H9 (cell line): ENCODE measurements around the gene RNF130. TPM values are rescaled to one million over a fixed set of nuclear protein-coding genes. Genes with fewer than 3 reads are reported as not detected.
A peak's percentile ranks its signal among the peaks of the same experiment; 100 is the strongest.

ENCODE experiments used
- DNase-seq: peaks from one replicate; pipeline ENCODE4 v3.0.0-alpha.2; 2017
- H2AFZ ChIP-seq: one replicate; pipeline ENCODE4 v1.6.1; 2013; ENCODE audit warnings: mild to moderate bottlenecking, low read length, control low read depth, moderate library complexity
- H2AK5ac ChIP-seq: 2 replicates; pipeline ENCODE4 v1.6.1; 2013; ENCODE audit warnings: low read length, control low read depth, mixed read lengths; ENCODE audit not compliant: insufficient read length
- H2BK120ac ChIP-seq: one replicate; pipeline ENCODE4 v1.6.1; 2013; ENCODE audit warnings: low read depth, mild to moderate bottlenecking, low read length, control low read depth, inconsistent platforms; ENCODE audit not compliant: poor library complexity, severe bottlenecking
- H2BK12ac ChIP-seq: 2 replicates; pipeline ENCODE4 v1.6.1; 2013; ENCODE audit warnings: low read length, control low read depth, mixed read lengths, low read depth; ENCODE audit not compliant: insufficient read length
- H2BK15ac ChIP-seq: 2 replicates; pipeline ENCODE4 v1.6.1; 2013; ENCODE audit warnings: low read depth, low read length, control low read depth
- H2BK20ac ChIP-seq: one replicate; pipeline ENCODE4 v1.6.1; 2013; ENCODE audit warnings: low read depth, mild to moderate bottlenecking, low read length, control low read depth, inconsistent platforms; ENCODE audit not compliant: poor library complexity, severe bottlenecking
- H2BK5ac ChIP-seq: 2 replicates; pipeline ENCODE4 v1.6.1; 2013; ENCODE audit warnings: low read length, control low read depth, mixed read lengths; ENCODE audit not compliant: insufficient read length
- H3K14ac ChIP-seq: 2 replicates; pipeline ENCODE4 v1.6.1; 2013; ENCODE audit warnings: low read length, control low read depth; ENCODE audit not compliant: insufficient read depth
- H3K18ac ChIP-seq: 2 replicates; pipeline ENCODE4 v1.6.1; 2013; ENCODE audit warnings: low read depth, mild to moderate bottlenecking, mixed read lengths, low read length, control low read depth; ENCODE audit not compliant: insufficient read length
- H3K23ac ChIP-seq: 2 replicates; pipeline ENCODE4 v1.6.1; 2013; ENCODE audit warnings: low read length, control low read depth, mixed read lengths, low read depth; ENCODE audit not compliant: insufficient read length
- H3K23me2 ChIP-seq: 2 replicates; pipeline ENCODE4 v1.6.1; 2013; ENCODE audit warnings: low read depth, mild to moderate bottlenecking, mixed read lengths, low read length, control low read depth; ENCODE audit not compliant: insufficient read length, poor library complexity, severe bottlenecking
- H3K27ac ChIP-seq: 2 replicates; pipeline ENCODE4 v1.5.1; 2013; ENCODE audit warnings: low read length, control low read depth, mixed read lengths, low read depth; ENCODE audit not compliant: insufficient read length
- H3K27me3 ChIP-seq: 2 replicates; pipeline ENCODE4 v1.6.1; 2013; ENCODE audit warnings: low read length, control low read depth, inconsistent platforms; ENCODE audit not compliant: insufficient read depth
- H3K4ac ChIP-seq: 2 replicates; pipeline ENCODE4 v1.6.1; 2013; ENCODE audit warnings: low read depth, mild to moderate bottlenecking, control low read depth, inconsistent platforms, low read length, moderate library complexity
- H3K4me1 ChIP-seq: 2 replicates; pipeline ENCODE4 v1.6.1; 2013; ENCODE audit warnings: low read length, control low read depth, inconsistent platforms; ENCODE audit not compliant: insufficient read depth
- H3K4me2 ChIP-seq: 2 replicates; pipeline ENCODE4 v1.6.1; 2013; ENCODE audit warnings: low read length, control low read depth, mixed read lengths; ENCODE audit not compliant: insufficient read length, insufficient read depth
- H3K56ac ChIP-seq: 2 replicates; pipeline ENCODE4 v1.6.1; 2013; ENCODE audit warnings: low read depth, mild to moderate bottlenecking, mixed read lengths, low read length, control low read depth; ENCODE audit not compliant: insufficient read length
- H3K79me1 ChIP-seq: 2 replicates; pipeline ENCODE4 v1.6.1; 2013; ENCODE audit warnings: low read depth, mild to moderate bottlenecking, moderate library complexity, low read length, control low read depth, inconsistent platforms; ENCODE audit not compliant: insufficient read depth, poor library complexity, severe bottlenecking
- H3K79me2 ChIP-seq: 2 replicates; pipeline ENCODE4 v1.6.1; 2013; ENCODE audit warnings: low read length, control low read depth, inconsistent platforms; ENCODE audit not compliant: insufficient read depth
- H3K9ac ChIP-seq: 2 replicates; pipeline ENCODE4 v1.6.1; 2013; ENCODE audit warnings: low read length, control low read depth, mixed read lengths; ENCODE audit not compliant: insufficient read length; ENCODE audit errors: extremely low read depth
- H3K9me3 ChIP-seq: one replicate; pipeline ENCODE4 v1.6.1; 2013; ENCODE audit warnings: low read depth, low read length, inconsistent platforms; ENCODE audit not compliant: control insufficient read depth
- H3T11ph ChIP-seq: one replicate; pipeline ENCODE4 v1.6.1; 2013; ENCODE audit warnings: mild to moderate bottlenecking, low read length, control low read depth, inconsistent platforms
- H4K20me1 ChIP-seq: one replicate; pipeline ENCODE4 v1.6.1; 2013; ENCODE audit not compliant: control insufficient read depth, insufficient read length, insufficient read depth
- H4K5ac ChIP-seq: 2 replicates; pipeline ENCODE4 v1.6.1; 2013; ENCODE audit warnings: low read depth, mild to moderate bottlenecking, mixed read lengths, low read length, control low read depth; ENCODE audit not compliant: insufficient read length
- H4K8ac ChIP-seq: replicated peaks from 2 replicates; pipeline ENCODE4 v1.6.1; 2013; ENCODE audit warnings: low read length, control low read depth, mixed read lengths, low read depth; ENCODE audit not compliant: insufficient read length
- H4K91ac ChIP-seq: 2 replicates; pipeline ENCODE4 v1.6.1; 2013; ENCODE audit warnings: low read depth, mild to moderate bottlenecking, moderate library complexity, mixed read lengths, low read length, control low read depth; ENCODE audit not compliant: insufficient read length
- H3K27ac Mint-ChIP-seq, 3 experiments: 2 replicates in 2 of 3; 3 replicates in 1 of 3; pipeline ENCODE4 v1.8.0; 2020 to 2021; ENCODE audit warnings: mixed read lengths in 3 of 3, mild to moderate bottlenecking in 1 of 3, moderate library complexity in 1 of 3
- H3K27me3 Mint-ChIP-seq: 2 replicates; pipeline ENCODE4 v1.8.0; 2021; ENCODE audit warnings: low read depth, mild to moderate bottlenecking, moderate library complexity, mixed read lengths
- H3K36me3 Mint-ChIP-seq, 3 experiments: 2 replicates in 2 of 3; 3 replicates in 1 of 3; pipeline ENCODE4 v1.8.0; 2020 to 2021; ENCODE audit warnings: low read depth in 3 of 3, mixed read lengths in 3 of 3; ENCODE audit not compliant: insufficient read depth in 1 of 3
- H3K4me1 Mint-ChIP-seq, 2 experiments: 2 replicates each; pipeline ENCODE4 v1.8.0; 2020; ENCODE audit warnings: mixed read lengths in 2 of 2
- H3K4me3 Mint-ChIP-seq, 2 experiments: 2 replicates in 1 of 2; 3 replicates in 1 of 2; pipeline ENCODE4 v1.8.0; 2020 to 2021; ENCODE audit warnings: mild to moderate bottlenecking in 2 of 2, mixed read lengths in 2 of 2, moderate library complexity in 1 of 2
- H3K9me3 Mint-ChIP-seq, 2 experiments: 2 replicates in 1 of 2; 3 replicates in 1 of 2; pipeline ENCODE4 v1.8.0; 2020; ENCODE audit warnings: mild to moderate bottlenecking in 2 of 2, mixed read lengths in 2 of 2, moderate library complexity in 1 of 2
- CTCF ChIP-seq: fragments of 200-600 bp; sonication (generic); conservative IDR thresholded peaks from 3 replicates; pipeline ENCODE4 v1.8.0; 2021; ENCODE audit warnings: antibody characterized with exemption, mild to moderate bottlenecking
- WGBS: extraction: QIAGEN DNeasy Blood & Tissue Kit; methylation state at CpG from one replicate; pipeline ENCODE4 v1.1.7; 2013; ENCODE audit warnings: missing lambda C conversion rate, low lambda C conversion rate, mixed read lengths; ENCODE audit not compliant: insufficient read length; ENCODE audit errors: extremely low coverage; 5-methylcytosine and 5-hydroxymethylcytosine counted together
- total RNA-seq: library from RNA; stranded (reverse); gene quantifications from 2 replicates; pipeline ENCODE4 v1.2.1, GENCODE V29; 2021

Gene RNF130
- total RNA-seq, 1 experiment from 2014 or later, result 80.0 TPM

GRCh38 chr5:180084638-180085561 lies 13.3 kb upstream of the RNF130 start:
- Histone ChIP-seq H4K5ac (no peak overlapping the region), H4K91ac (no peak overlapping the region), H4K8ac (no peak overlapping the region), H4K20me1 (no peaks in the 10 kb centered on the region), H2BK12ac (peak overlapping the region; percentile 89), H2AFZ (no peak overlapping the region), H3K9ac (no peak overlapping the region), H2AK5ac (no peak overlapping the region), H2BK15ac (no peak overlapping the region), H3K4me1 (peaks cover 17% of the 10 kb centered on the region; the same call in 1 of the 2 replicates), H3K14ac (peak overlapping the region; percentile 74), H3K18ac (peak overlapping the region; percentile 66), H3K4me2 (no peak overlapping the region), H3K4ac (peak overlapping the region; percentile 64), H3K23ac (no peak overlapping the region), H3K9me3 (no peaks in the 10 kb centered on the region), H3K79me2 (no peaks in the 10 kb centered on the region), H3K56ac (no peak overlapping the region), H2BK20ac (no peak overlapping the region), H3K23me2 (peaks cover under 1% of the 10 kb centered on the region), H3K27ac (no peak overlapping the region), H2BK5ac (no peak overlapping the region), H2BK120ac (peak overlapping the region; percentile 75), H3K27me3 (no peaks in the 10 kb centered on the region), H3T11ph (no peak overlapping the region), H3K79me1 (no peaks in the 10 kb centered on the region)
- Mint-ChIP-seq H3K4me3 (no peak overlapping the region), H3K27me3 (no peaks in the 10 kb centered on the region), H3K27ac (peak overlapping the region; percentile 93 to 100 (median 99); a peak in 6 of 7 replicates), H3K36me3 (peaks cover 3 to 16% (median 7%) of the 10 kb centered on the region in 3 experiments; a peak in 6 of 7 replicates), H3K9me3 (peaks cover 0 to 5% of the 10 kb centered on the region in 2 experiments; a peak in 3 of 5 replicates), H3K4me1 (peaks cover 63 to 73% of the 10 kb centered on the region in 2 experiments)
- TF ChIP-seq CTCF, result no peak
- no CpG with 5 or more reads among the region's 13 CpGs for WGBS
- DNase-seq, result peak; percentile 49
